Measurements from ENCODE around the gene HTR4.
"Not testable (repeated sequence)": the region's sequence is repeated elsewhere in the genome, so short reads cannot be mapped to it uniquely, and the experiment has no call there.

HTR4 gene

DNA sequence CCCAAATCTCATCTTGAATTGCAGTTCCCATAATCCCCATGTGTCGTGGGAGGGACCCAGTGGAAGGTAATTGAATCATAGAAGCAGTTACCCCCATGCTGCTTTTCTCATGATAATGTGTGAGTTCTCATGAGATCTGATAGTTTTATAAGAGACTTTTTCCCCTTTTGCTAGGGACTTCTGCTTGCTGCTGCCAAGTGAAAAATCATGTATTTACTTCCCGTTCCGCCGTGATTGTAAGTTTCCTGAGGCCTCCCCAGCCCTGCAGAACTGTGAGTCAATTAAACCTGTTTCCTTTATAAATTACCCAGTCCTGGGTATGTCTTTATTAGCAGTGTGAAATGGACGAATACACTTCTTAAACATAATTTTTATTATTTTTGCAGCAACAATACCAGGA, 185.6 kb downstream of the HTR4 start:
- not testable (repeated sequence) for DNase-seq

DNA sequence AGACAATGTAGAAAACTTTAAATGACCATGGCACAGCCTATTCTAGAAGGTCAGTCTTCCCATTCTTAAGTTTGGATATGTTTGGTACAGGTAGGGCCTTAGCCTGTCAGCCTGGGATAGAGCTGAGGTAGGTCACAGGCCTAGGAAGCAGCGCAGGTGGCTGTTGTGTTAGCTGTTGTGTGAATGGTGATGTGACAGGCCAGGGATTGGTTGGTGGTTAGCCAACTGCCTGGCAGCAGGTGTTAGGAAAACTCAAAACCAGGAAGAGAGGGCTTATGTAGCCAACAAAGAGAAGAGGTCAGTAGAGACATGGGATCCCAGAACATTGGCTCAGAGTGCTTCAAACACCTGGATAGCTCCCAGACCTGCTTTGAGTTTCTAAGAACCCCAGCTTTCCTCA, 186.4 kb downstream of the HTR4 start:
- DNase-seq: no peak

DNA sequence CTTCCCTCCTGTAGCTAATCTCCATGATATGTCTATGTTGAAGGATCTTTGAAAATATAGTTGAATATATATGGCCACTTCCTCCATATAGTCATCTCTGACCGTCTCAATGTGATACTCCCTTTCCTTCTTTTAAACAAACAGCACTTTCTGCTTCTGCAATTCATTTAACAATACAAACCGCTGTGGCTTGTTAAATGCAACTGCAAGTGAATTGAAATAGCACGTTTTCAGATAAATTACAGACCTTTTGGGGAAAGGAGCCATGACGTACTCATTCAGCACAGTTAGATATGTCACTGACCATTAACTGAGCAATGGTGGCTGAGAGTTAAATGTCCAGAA, 188.1 kb downstream of the HTR4 start:
- DNase-seq: no peak

DNA sequence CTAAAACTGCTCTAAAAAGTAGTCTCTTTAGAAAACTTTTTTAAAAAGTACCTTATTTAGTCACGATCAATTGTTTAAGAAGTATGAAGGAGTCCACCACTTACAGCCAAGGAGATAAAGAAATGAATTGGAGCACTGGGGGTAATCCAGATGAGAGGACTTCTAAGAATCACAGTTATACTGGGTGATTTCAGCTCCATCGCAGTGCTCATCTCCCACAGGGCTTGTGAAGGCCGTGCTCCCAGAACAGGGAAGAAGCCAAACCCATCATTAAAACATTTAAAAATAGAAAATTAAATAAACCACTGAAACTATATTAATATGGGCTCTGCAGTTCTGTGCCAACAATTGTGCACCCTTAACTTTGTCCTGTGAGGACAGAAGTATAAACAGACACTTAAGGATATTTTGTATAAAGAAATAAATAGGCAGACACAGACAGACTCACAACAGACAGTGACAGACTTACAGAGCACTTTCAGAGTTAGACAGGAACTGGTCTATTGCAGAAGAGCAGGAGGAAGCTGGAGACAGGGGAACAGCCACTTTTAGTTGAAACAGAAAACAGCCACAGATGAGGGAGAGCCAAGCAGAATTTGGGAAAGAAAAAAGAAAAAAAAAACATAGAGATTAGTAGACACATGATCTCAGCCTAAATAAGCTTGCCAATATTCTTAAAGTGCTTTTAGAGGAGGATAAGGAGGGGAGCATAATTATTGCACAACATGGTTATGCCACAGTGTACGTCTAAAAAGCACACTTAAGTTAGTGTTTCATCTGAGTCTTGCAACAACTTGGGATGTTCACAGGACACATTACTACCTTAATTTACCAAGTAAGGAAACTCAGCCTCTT, 188.7 kb downstream of the HTR4 start:
- no peak for DNase-seq

DNA sequence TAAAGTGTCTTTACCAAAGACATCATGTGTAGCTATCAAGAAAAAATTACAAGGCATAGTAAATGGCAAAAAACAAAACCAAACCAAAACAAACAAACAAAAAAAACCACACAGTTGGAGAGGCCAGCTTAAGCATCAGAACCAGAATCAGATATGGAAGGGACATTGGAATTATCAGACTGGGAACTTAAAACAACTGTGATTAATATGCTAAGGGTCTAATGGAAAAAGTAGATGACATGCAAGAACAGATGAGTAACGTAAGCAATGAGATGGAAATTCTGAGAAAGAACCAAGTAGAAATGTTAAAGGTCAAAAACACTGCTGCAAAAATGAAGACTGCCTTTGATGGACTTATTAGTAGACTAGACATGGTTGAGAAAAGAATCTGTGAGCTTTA, 194.7 kb downstream of the HTR4 start:
- DNase-seq: no peak

DNA sequence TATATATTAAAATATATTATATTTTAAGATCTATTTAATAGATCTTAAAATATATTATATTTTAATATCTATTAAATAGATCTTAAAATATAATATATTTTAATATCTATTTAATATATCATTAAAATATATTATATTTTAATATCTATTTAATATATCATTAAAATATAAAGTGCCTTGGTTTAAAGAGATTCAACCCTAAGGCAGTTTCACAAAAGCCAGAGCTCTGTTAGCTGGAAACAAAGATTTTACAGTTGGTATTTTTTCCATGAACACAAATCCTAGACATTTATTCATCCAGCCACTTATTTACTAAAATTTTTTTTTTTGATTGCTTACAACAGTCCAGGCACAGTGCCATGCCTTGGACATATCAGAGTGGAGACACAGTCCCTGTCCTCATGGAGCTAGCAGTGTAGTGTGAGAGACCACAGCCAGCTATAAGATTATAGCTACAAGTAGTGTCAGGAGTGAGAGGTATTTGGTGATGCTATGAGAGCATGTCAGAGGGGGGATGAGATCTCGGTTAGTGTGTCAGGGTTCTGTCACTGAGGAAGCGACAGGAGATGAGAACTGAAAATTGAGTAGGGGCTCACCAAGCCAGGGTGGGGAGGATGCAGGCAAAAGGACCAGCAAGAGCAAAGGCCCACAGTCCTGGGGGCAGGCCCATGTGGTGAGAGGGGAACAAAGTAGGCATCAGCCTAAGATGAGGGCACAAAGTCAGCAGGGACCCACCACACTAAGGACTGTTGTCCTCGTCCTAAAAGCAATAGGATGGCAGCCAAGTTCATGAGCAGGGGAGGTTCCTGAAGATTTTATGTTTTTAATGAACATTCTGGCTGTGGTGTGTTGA, 196.1 kb downstream of the HTR4 start:
- no peak for DNase-seq

DNA sequence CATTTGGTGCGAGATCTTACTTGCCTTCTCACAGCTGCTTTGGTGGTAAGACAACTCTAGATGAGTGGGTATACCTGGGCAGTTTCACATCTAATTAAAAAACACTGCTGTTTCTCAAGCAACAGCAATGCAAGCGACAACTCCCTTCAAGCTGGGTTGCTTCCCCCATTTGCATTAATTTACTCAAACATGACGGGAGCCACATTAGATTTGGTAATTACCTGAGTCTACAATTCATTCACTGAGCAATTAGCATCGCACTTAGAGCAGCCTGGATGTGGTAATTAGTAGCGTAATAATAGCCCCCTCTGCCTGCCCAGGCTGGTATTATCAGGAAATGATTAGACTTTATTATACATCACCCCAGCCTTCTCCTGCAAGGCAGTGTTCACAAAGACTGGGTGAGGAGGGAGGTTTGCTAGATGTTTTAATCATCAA, 197.1 kb downstream of the HTR4 start:
- peak in 1 of 2 experiments; percentile 5 for DNase-seq

DNA sequence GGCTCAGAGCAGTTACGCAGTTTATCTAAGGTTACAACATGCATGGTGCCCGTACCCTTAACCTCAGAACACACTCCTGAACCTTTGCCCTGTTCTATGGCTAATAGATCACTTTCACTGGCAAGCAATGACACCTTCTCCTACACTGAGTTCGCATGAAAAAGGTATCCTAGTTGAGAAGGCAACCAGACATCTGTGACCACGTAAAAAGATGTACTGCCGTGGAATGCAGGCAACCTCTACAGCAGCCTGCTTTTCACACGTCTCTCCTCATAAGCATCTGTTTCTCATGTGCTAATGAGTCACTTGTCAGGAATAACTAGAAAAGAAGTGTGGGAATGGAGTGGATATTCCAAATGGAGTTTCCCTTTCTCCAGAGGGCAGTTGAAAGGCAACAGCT, 199.1 kb downstream of the HTR4 start:
- no peak for DNase-seq

DNA sequence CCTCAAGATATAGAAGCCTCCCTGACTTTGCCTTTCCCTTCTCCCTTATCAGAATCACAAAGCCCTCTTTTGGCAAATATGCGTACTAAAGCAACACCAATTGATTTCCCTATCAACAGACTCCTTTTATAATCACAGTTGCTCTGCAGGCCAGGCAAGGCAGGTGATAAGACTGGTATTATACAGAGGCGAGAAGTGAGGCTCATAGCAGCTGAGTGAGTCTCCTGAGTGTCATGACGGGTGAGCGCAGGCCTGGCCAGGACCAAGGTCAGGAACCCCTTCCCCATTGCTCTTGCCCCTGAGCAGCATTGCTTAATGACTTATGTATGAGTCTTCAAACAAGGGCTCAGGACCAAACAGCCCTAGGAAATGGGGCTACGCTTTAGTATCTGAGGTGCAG, 199.8 kb downstream of the HTR4 start:
- no peak for DNase-seq

DNA sequence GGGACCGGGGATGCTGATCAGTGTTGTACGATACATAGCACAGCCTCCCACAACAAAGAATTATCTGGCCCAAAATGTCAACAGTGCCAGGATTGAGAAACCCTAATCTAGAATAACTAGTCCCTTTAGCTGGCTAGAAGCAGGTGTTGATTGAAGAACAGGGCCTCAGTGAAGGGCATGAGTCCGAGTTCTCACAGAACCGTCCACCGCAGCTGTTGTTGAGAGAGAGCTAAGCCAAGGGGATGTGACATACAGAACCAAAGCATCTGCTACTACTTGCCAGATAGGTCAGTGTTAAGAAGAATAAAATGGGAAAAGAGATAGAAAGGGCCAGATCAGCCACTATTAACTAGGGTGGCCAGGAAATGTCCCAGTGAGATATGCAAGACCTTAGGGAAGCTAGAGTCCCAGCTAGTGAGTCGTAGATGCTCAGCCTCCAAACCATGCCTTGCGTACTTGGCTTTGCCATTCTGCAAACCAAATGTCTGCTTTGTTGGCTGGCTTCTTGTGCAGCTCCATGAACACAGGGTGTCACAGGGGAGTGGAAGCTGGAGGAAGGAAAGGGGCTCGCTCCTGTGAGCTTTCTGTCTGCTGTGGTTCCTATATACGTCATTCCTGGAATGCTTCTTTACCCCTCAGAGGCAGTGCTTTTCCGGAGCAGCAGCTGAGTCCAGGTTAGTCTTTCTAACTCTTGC, 201.7 kb downstream of the HTR4 start:
- no peak for DNase-seq

DNA sequence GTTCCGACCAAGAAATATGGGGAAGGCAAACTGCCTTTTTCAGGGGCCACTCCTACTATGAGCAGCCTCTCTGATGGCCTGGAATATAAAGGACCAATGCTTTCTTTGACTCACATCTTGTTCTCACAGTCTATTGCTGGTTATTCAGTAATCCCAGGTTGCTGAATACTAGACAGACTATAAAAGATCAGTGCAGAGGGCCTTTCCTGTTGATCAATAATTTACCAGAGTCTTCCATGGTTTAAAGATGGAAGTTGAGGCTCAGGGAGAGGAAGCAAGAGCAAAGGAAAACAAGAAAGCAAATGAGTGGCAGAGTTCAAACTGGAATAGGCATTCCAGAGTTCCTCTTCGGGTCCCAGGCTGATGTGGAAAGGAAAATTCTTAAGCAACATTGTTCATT, 207.7 kb downstream of the HTR4 start:
- no peak for DNase-seq

DNA sequence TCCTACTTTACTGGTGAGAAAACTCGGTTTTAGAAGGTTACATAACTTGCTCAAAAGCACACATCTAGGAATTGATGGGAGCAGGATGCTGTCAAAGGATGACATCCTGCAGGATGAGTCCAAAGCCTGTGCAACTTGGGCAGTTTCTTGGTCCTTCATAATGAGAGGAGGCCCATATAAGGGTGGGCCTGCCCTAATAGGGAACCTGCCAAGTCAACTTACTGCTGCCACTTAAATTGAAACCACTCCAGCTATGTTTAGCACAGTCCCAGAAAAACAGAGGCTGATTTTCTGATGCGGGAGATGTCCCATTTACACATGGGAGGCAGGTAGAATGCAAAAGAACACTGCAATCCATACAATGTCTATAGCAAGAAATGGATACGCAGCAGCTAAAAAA, 208.7 kb downstream of the HTR4 start:
- DNase-seq: no peak

DNA sequence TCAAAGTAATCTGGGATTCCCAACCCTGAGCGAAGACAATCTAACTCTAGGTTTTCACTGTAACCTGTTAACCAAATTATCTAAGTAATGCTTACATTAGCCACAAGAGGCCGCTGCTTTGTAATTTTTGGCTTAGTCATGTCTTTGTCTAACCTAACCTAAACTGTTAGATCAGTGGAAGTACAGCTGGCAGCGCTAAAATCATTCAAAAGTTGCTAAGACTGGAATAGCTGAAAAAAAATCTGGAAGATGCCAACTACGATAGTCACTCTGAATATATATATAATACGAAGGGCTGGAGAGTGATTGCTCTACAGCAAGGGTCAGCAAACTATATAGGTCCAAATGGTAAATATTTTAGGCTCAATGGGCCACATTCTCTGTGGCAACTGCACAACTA, 210.3 kb downstream of the HTR4 start:
- DNase-seq: peak; percentile 11 to 22

DNA sequence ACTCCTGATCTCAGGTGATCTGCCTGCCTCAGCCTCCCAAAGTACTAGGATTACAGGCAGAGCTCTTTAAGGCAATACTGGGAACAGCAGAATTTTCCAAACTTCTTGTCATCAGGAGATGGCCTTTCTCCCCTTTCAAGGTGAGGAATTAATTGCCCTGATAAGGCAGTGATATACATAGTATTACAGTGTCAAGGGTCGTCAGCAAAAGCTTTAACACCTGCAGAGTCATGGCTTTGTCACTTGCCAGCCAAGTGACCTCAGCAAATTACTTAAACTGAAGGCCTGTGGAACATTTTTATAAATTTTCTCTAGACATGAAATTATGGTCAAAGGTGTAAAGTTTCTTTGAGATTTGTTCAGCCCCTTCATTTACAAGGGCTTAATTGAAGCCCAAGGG, 211.1 kb downstream of the HTR4 start:
- DNase-seq: no peak

DNA sequence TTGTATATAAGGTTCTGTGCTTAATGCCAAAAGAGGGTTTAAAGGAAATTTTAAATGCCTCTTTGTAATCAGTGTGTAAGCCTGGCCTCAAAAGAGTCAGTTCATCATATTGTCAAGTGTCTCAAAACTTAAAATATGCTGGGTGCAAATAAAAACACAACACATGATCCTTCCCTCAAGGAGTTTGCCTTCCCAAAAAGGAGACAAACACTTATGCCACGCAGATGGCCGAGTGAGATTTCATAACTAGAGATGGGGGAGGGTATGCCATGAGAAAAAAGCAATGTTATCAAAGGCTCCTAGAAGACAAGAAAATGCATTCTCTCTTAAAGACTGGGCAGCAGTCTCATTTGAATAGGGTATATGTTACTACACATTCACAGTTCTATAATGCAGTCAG, 215.4 kb downstream of the HTR4 start:
- no peak for DNase-seq

DNA sequence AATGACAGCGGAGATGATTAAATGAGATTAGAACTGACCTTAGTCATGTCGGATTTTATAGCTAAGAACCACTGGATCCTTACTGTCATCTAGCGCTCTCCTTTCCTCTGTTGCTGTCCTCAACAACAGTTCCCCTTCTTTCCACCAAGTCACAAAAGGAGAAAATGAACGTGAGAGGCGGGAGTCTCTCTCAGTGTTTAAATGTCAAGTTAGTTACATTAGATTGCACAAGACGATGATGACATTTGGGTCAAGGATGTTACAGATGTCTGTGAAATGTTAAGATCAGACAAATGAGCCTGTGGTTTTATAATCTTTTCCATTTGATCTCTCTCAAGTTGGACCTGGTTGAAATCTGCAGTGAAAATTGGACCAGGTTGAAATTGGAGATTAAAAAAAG, 217.1 kb downstream of the HTR4 start:
- no peak for DNase-seq

DNA sequence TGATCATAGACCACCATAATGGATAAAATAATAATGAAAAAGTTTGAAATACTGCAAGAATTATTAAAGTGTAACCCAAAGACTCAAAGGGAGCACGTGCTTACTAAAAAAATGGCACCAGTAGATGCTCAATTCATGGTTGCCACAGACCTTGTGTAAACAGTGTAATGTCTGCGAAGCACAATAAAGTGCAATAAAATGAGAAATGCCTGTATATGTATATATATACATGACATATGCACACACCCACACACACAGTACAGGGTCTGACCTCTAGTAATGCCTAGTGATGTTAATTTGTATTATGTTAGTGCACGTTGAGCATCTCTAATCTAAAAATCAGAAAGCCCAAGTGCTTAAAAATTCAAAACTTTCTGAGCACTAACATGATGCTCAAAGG, 218.3 kb downstream of the HTR4 start:
- DNase-seq: no peak

DNA sequence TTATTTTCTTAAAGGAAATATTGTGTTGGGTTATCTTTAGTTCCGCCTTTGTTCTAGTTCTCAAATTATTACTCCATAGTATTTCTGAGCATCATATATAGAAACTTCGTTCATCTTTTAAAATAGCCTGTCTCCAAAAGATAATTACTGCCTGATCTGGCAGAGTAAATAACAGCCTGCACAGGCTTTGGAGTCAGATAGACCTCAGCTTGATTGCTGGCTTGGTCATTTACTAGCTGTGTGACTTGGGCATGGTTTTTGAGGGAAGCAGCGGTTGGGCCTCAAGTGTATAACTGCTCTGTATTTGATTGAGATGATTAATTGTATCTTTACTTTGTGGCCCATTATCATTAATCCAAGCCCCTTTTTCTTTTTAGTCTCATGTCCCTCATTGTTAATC, 220.5 kb downstream of the HTR4 start:
- DNase-seq: no peak
